AG10803 (cell line): ENCODE data around the gene ARG2.

ENCODE experiments used
- DNase-seq: peaks from one replicate; pipeline ENCODE4 v3.0.0; 2010; ENCODE audit warnings: low read depth
- H3K4me3 ChIP-seq: 2 replicates; pipeline ENCODE4 v1.5.1; 2011; ENCODE audit warnings: mild to moderate bottlenecking, low read length, control low read depth
- TF ChIP-seq, protein P1 (sequence below): conservative IDR thresholded peaks from 2 replicates; pipeline ENCODE4 v1.5.1; 2011; ENCODE audit warnings: mild to moderate bottlenecking, low read length, control low read depth, inconsistent platforms

ARG2 gene

DNA sequence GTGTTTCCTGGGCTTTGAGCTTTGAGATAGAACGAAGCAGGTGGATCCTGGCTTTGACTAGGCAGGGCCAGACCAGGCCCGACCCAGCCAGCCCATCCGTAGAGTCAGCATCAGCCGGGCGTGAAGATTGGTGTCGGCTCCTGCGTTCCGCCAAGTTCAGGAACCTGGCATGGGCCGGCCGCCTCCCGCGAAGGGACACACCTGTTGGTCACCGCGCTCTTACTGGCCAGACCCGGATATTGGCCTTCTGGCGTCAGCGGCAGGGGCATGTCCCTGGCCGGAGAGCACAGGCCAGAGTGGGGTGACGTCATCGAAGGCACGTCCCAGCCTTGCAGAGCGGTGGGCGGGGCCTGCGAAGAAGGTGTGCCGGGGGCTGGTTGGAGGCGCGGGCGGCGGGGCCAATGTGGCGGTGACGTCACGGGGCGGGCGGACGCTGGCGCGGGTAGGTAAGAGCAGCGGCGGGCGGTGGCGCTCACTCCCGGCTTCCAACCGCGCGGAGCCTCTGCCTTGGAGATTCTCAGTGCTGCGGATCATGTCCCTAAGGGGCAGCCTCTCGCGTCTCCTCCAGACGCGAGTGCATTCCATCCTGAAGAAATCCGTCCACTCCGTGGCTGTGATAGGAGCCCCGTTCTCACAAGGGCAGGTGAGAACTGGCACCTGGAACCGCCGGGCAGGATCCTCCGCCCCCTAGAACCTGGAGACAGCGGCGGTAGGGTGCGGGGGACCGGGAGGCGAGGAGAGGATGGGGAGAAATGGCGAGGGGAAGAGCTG lies at the start of gene ARG2:
TSS of gene ARG2 (plus strand) at position 475 of the 771 bp plus-strand sequence. CDS start at position 533, 58 bp downstream.
- TF ChIP-seq, protein P1, sequence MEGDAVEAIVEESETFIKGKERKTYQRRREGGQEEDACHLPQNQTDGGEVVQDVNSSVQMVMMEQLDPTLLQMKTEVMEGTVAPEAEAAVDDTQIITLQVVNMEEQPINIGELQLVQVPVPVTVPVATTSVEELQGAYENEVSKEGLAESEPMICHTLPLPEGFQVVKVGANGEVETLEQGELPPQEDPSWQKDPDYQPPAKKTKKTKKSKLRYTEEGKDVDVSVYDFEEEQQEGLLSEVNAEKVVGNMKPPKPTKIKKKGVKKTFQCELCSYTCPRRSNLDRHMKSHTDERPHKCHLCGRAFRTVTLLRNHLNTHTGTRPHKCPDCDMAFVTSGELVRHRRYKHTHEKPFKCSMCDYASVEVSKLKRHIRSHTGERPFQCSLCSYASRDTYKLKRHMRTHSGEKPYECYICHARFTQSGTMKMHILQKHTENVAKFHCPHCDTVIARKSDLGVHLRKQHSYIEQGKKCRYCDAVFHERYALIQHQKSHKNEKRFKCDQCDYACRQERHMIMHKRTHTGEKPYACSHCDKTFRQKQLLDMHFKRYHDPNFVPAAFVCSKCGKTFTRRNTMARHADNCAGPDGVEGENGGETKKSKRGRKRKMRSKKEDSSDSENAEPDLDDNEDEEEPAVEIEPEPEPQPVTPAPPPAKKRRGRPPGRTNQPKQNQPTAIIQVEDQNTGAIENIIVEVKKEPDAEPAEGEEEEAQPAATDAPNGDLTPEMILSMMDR = no peak
- H3K4me3 ChIP-seq = peak within 1 kb of the TSS; percentile 72
- peak; percentile 85 for DNase-seq

DNA sequence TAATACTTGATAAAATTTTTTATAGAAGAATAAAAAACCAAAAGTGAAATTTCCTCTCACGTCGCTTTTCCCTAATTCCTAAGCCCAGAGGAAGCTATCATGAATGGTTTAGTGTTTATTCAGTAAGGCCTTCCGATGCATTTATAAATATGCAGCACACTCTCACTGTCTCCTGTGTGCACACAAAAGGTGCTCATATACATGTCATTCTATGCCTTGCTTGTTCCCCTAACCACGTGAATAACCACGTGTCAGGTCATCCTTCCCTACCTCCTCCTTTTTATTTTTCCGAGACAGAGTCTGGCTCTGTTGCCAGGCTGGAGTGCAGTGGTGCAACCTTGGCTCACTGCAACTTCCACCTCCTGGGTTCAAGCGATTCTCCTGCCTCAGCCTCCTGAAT lies 49.3 kb upstream of the ARG2 start:
- DNase-seq = no peak
- no peak overlapping the region for H3K4me3 ChIP-seq
- TF ChIP-seq, protein P1 = no peak

DNA sequence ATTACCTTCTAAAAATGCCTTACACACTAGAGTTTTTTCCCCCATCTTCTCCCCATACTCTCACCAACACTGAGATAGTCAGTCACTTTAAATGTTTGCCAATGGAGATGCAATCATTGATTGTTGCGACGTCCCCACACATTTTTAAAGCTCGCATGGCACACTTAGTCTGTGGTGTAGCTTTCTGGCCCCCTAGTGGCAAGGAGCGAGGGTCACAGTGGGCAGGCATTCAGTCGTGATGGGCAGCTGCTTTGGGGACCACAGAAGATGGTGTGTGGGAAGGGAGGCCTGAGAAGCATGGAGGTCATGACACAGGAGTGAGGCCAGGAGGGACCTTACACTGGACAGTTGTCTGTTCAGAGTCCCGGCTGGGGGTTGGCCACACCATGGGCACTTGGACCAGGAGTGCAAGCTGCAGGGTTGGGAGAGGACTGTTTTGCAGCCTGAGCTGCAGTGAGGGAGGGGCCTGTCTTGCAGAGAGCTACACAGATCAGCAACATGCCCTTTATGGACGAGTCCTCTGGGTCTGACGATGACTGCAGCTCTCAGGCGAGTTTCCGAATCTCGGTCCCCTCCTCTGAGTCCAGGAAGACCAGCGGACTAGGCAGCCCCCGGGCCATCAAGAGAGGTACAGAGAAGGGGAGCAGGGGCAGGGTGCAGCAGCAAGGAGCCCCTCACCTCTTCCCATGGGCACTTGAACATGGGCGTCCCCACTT lies 48.3 kb upstream of the ARG2 start:
- peak; percentile 60 for DNase-seq
- TF ChIP-seq, protein P1 = peak; percentile 91
- no peak overlapping the region for H3K4me3 ChIP-seq

DNA sequence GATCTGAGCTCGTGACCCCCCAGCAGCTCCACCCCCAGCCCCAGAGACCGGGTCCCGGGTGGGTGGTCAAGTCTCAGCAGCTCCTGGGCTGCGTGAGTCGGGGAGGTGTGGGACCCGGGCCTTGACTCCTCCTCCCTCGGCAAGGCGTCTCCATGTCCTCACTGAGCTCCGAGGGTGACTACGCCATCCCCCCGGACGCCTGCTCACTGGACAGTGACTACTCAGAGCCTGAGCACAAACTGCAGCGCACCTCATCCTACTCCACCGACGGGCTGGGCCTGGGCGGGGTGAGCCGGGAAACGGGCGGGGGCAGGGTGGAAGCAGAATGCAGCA lies 47.8 kb upstream of the ARG2 start:
- TF ChIP-seq, protein P1 = no peak
- H3K4me3 ChIP-seq = no peak overlapping the region
- no peak for DNase-seq

DNA sequence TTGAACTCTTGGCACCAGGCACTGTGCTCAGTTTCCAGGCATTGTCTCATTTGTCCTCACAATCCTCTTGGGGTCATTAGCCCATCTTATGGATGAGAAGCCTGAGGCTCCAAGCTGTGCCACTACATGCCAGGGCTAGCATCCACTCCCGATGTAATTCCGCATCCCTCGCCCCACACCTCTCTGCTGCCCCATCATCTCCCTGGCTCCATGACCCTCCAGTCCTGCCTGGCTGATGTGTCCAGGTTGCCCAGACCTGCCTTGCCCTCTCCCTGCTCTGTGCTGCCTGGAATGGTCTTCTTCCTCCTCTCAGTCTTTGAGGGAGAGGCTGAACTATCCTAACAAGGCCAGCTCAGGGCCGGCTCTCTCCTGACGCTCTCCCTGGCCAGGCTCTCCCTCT lies 47.1 kb upstream of the ARG2 start:
- DNase-seq = no peak
- TF ChIP-seq, protein P1 = no peak
- H3K4me3 ChIP-seq = no peak overlapping the region

DNA sequence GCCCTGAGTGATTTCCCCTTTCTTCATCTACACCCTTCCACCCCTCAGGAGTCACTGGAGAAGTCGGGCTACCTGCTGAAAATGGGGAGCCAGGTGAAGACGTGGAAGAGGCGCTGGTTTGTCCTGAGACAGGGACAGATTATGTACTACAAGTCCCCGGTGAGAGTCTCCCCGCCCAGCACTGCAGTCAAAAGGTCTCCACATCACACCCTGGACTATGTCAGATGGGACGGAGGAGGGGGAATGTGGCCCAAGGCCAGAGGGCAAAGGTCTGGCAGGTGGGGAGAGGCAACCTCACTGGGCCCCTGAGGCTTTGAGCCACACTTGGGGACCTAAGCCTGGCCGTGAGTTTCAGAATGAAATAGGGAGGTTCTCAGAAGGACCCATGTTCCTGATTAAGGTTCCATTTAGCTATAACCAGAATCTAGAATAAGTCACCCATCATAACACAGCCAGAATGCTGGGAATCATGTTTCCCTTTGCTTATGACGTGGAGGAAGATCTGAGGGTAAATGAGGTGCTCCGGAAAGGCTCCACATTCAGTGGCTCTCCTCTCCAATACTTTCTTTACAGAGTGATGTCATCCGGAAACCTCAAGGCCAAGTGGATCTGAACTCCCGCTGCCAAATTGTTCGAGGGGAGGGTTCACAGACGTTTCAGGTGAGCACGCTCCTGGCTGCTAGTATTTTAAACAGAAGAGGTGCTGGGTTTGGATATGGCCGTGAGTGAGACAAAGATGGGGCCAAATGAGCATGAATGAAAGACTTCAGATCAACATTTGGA lies 46.3 kb upstream of the ARG2 start:
- TF ChIP-seq, protein P1 = no peak
- no peak for DNase-seq
- H3K4me3 ChIP-seq = no peak overlapping the region
